ENCODE data around the gene SLC22A15. TPM values are rescaled to one million over a fixed set of nuclear protein-coding genes. Genes with fewer than 3 reads are reported as not detected.
"Not testable (repeated sequence)": the region's sequence is repeated elsewhere in the genome, so short reads cannot be mapped to it uniquely, and the experiment has no call there.

The SLC22A15 gene
- total RNA-seq, 2 experiments from 2014 or later = 0.12 to 0.17 TPM

GRCh38 chr1:116018007-116018406 lies 41.7 kb downstream of the SLC22A15 start:
- H3K9me3 Mint-ChIP-seq = no peaks in the 10 kb centered on the region
- no peaks in the 10 kb centered on the region for H3K36me3 Mint-ChIP-seq (ENCODE audit: low read depth)
- intact Hi-C loops (cut with micrococcal nuclease) = no loop called here
- DNase-seq = no peak
- CTCF ChIA-PET = interaction anchor here (0.6 to 1.8 kb wide), 3 partner anchors 9 to 212 kb away, joined by 3 to 7 read pairs (median 4); no protein-coding TSS in a partner anchor
- no peak overlapping the region for H3K27ac Mint-ChIP-seq
- H3K4me1 Mint-ChIP-seq (ENCODE audit: low read depth) = no peaks in the 10 kb centered on the region
- no peaks in the 10 kb centered on the region for H3K27me3 Mint-ChIP-seq (ENCODE audit: low read depth)
- no peak overlapping the region for H3K4me3 Mint-ChIP-seq

GRCh38 chr1:116019653-116020253 lies 43.4 kb downstream of the SLC22A15 start:
- no peaks in the 10 kb centered on the region for H3K9me3 Mint-ChIP-seq
- no peak overlapping the region for H3K4me3 Mint-ChIP-seq
- no peaks in the 10 kb centered on the region for H3K27me3 Mint-ChIP-seq (ENCODE audit: low read depth)
- intact Hi-C loops (cut with micrococcal nuclease) = loop anchor here (1.0 to 5.0 kb wide), 3 partner anchors 39 to 478 kb away; no protein-coding TSS in a partner anchor
- DNase-seq = no peak
- CTCF ChIA-PET = interaction anchor here (0.6 to 1.9 kb wide), 22 partner anchors 10 to 313 kb away, joined by 3 to 12 read pairs (median 5); no protein-coding TSS in a partner anchor
- H3K27ac Mint-ChIP-seq = no peak overlapping the region
- H3K4me1 Mint-ChIP-seq (ENCODE audit: low read depth) = no peaks in the 10 kb centered on the region
- H3K36me3 Mint-ChIP-seq (ENCODE audit: low read depth) = no peaks in the 10 kb centered on the region

GRCh38 chr1:116020668-116021272 lies 44.5 kb downstream of the SLC22A15 start:
- peak; percentile 70 for DNase-seq
- no peaks in the 10 kb centered on the region for H3K4me1 Mint-ChIP-seq (ENCODE audit: low read depth)
- H3K9me3 Mint-ChIP-seq = no peaks in the 10 kb centered on the region
- CTCF ChIA-PET = interaction anchor here (0.5 to 3.0 kb wide), 30 partner anchors 10 to 464 kb away, joined by 3 to 12 read pairs (median 4); no protein-coding TSS in a partner anchor
- H3K36me3 Mint-ChIP-seq (ENCODE audit: low read depth) = no peaks in the 10 kb centered on the region
- H3K4me3 Mint-ChIP-seq = no peak overlapping the region
- no peaks in the 10 kb centered on the region for H3K27me3 Mint-ChIP-seq (ENCODE audit: low read depth)
- intact Hi-C loops (cut with micrococcal nuclease) = loop anchor here (1.0 to 5.0 kb wide), 3 partner anchors 40 to 477 kb away; no protein-coding TSS in a partner anchor
- no peak overlapping the region for H3K27ac Mint-ChIP-seq

- no peaks in the 10 kb centered on the region for H3K4me1 Mint-ChIP-seq (ENCODE audit: low read depth)
- no peak overlapping the region for H3K4me3 Mint-ChIP-seq
- no peaks in the 10 kb centered on the region for H3K27me3 Mint-ChIP-seq (ENCODE audit: low read depth)
- DNase-seq = no peak
- H3K36me3 Mint-ChIP-seq (ENCODE audit: low read depth) = no peaks in the 10 kb centered on the region
- intact Hi-C loops (cut with micrococcal nuclease) = loop anchor here (5.0 kb wide), 1 partner anchor 473 kb away; no protein-coding TSS in a partner anchor
- no peak overlapping the region for H3K27ac Mint-ChIP-seq
- H3K9me3 Mint-ChIP-seq = no peaks in the 10 kb centered on the region
- CTCF ChIA-PET = interaction anchor here (0.9 kb wide), 1 partner anchor 8 kb away, joined by 3 read pairs; no protein-coding TSS in a partner anchor
These were observed 48.3 kb downstream of the SLC22A15 start for GRCh38 chr1:116024626-116025025.

- CTCF ChIA-PET = no interaction called here
- H3K9me3 Mint-ChIP-seq = no peaks in the 10 kb centered on the region
- intact Hi-C loops (cut with micrococcal nuclease) = no loop called here
- H3K36me3 Mint-ChIP-seq (ENCODE audit: low read depth) = no peaks in the 10 kb centered on the region
- H3K27me3 Mint-ChIP-seq (ENCODE audit: low read depth) = no peaks in the 10 kb centered on the region
- DNase-seq = no peak
- H3K27ac Mint-ChIP-seq = no peak overlapping the region
- H3K4me3 Mint-ChIP-seq = no peak overlapping the region
- no peaks in the 10 kb centered on the region for H3K4me1 Mint-ChIP-seq (ENCODE audit: low read depth)
These were observed 50.3 kb downstream of the SLC22A15 start for GRCh38 chr1:116026631-116027030.

GRCh38 chr1:116031302-116031835 lies 55.1 kb downstream of the SLC22A15 start:
- intact Hi-C loops (cut with micrococcal nuclease) = no loop called here
- Mint-ChIP-seq H3K27me3 (ENCODE audit: low read depth) (no peaks in the 10 kb centered on the region), H3K4me3 (no peak overlapping the region), H3K4me1 (ENCODE audit: low read depth) (no peaks in the 10 kb centered on the region), H3K36me3 (ENCODE audit: low read depth) (no peaks in the 10 kb centered on the region), H3K9me3 (no peaks in the 10 kb centered on the region), H3K27ac (no peak overlapping the region)
- CTCF ChIA-PET = interaction anchor here (1.6 kb wide), 1 partner anchor 10 kb away, joined by 4 read pairs; no protein-coding TSS in a partner anchor
- DNase-seq = no peak

- H3K4me1 Mint-ChIP-seq (ENCODE audit: low read depth) = no peaks in the 10 kb centered on the region
- no peak for DNase-seq
- CTCF ChIA-PET = interaction anchor here (1.3 kb wide), 1 partner anchor 13 kb away, joined by 4 read pairs; no protein-coding TSS in a partner anchor
- H3K27ac Mint-ChIP-seq = no peak overlapping the region
- no peak overlapping the region for H3K4me3 Mint-ChIP-seq
- no peaks in the 10 kb centered on the region for H3K27me3 Mint-ChIP-seq (ENCODE audit: low read depth)
- intact Hi-C loops (cut with micrococcal nuclease) = no loop called here
- H3K9me3 Mint-ChIP-seq = no peaks in the 10 kb centered on the region
- H3K36me3 Mint-ChIP-seq (ENCODE audit: low read depth) = no peaks in the 10 kb centered on the region
These were observed 57.0 kb downstream of the SLC22A15 start for GRCh38 chr1:116033322-116033721.

GRCh38 chr1:116036255-116036654 lies 59.9 kb downstream of the SLC22A15 start:
- no peak for DNase-seq
- H3K27me3 Mint-ChIP-seq (ENCODE audit: low read depth) = no peaks in the 10 kb centered on the region
- H3K36me3 Mint-ChIP-seq (ENCODE audit: low read depth) = no peaks in the 10 kb centered on the region
- H3K9me3 Mint-ChIP-seq = no peaks in the 10 kb centered on the region
- no peaks in the 10 kb centered on the region for H3K4me1 Mint-ChIP-seq (ENCODE audit: low read depth)
- no peak overlapping the region for H3K4me3 Mint-ChIP-seq
- H3K27ac Mint-ChIP-seq = no peak overlapping the region
- CTCF ChIA-PET = no interaction called here
- intact Hi-C loops (cut with micrococcal nuclease) = no loop called here

- CTCF ChIA-PET = interaction anchor here (1.1 kb wide), 1 partner anchor 18 kb away, joined by 5 read pairs; no protein-coding TSS in a partner anchor
- Mint-ChIP-seq H3K36me3 (ENCODE audit: low read depth) (no peaks in the 10 kb centered on the region), H3K27ac (no peak overlapping the region), H3K9me3 (no peaks in the 10 kb centered on the region), H3K4me1 (ENCODE audit: low read depth) (no peaks in the 10 kb centered on the region), H3K4me3 (no peak overlapping the region), H3K27me3 (ENCODE audit: low read depth) (no peaks in the 10 kb centered on the region)
- DNase-seq = no peak
- intact Hi-C loops (cut with micrococcal nuclease) = no loop called here
These were observed 62.4 kb downstream of the SLC22A15 start for GRCh38 chr1:116038679-116039078.

- intact Hi-C loops (cut with micrococcal nuclease) = no loop called here
- Mint-ChIP-seq H3K27ac (no peak overlapping the region), H3K4me1 (ENCODE audit: low read depth) (no peaks in the 10 kb centered on the region), H3K4me3 (no peak overlapping the region), H3K27me3 (ENCODE audit: low read depth) (peaks cover 22% of the 10 kb centered on the region), H3K9me3 (no peaks in the 10 kb centered on the region), H3K36me3 (ENCODE audit: low read depth) (no peaks in the 10 kb centered on the region)
- no peak for DNase-seq
- CTCF ChIA-PET = no interaction called here
These were observed 67.8 kb downstream of the SLC22A15 start for GRCh38 chr1:116044071-116044470.

GRCh38 chr1:116046933-116047332 lies 70.6 kb downstream of the SLC22A15 start:
- H3K4me1 Mint-ChIP-seq (ENCODE audit: low read depth); H3K4me3 Mint-ChIP-seq; intact Hi-C loops (cut with micrococcal nuclease); H3K36me3 Mint-ChIP-seq (ENCODE audit: low read depth); H3K27ac Mint-ChIP-seq; H3K9me3 Mint-ChIP-seq; DNase-seq: not testable (repeated sequence)
- CTCF ChIA-PET = interaction anchor here (0.6 kb wide), 1 partner anchor 204 kb away, joined by 3 read pairs; no protein-coding TSS in a partner anchor
- peaks cover 29% of the 10 kb centered on the region for H3K27me3 Mint-ChIP-seq (ENCODE audit: low read depth)

GRCh38 chr1:116051896-116052295 lies 75.6 kb downstream of the SLC22A15 start:
- peaks cover 26% of the 10 kb centered on the region for H3K27me3 Mint-ChIP-seq (ENCODE audit: low read depth)
- DNase-seq; intact Hi-C loops (cut with micrococcal nuclease); H3K9me3 Mint-ChIP-seq; H3K27ac Mint-ChIP-seq; H3K4me1 Mint-ChIP-seq (ENCODE audit: low read depth); CTCF ChIA-PET; H3K36me3 Mint-ChIP-seq (ENCODE audit: low read depth); H3K4me3 Mint-ChIP-seq: not testable (repeated sequence)

Data from activated naive CD4-positive, alpha-beta T cell treated with anti-CD3 and anti-CD28 coated beads for 36 hours (primary cell).